Astrocyte (in vitro differentiated cells and primary cell): ENCODE results near the gene VEGFA.

Experiments
- CTCF ChIP-seq: IDR thresholded peaks from 2 replicates; pipeline ENCODE4 v1.5.1; 2011; ENCODE audit warnings: low read depth, mild to moderate bottlenecking, inconsistent platforms, low read length, moderate library complexity; ENCODE audit not compliant: insufficient read depth
- EZH2 ChIP-seq: IDR thresholded peaks from 2 replicates; pipeline ENCODE4 v1.6.1; 2012; ENCODE audit warnings: mild to moderate bottlenecking, low read length, inconsistent platforms; ENCODE audit not compliant: insufficient read depth

GRCh38 chr6:43812850-43813578, 43.0 kb downstream of the VEGFA start:
- TF ChIP-seq CTCF, result no peak
- TF ChIP-seq EZH2, result no peak
